HCT116 (cell line): ENCODE measurements around the gene COPS3. TPM values are rescaled to one million over a fixed set of nuclear protein-coding genes. Genes with fewer than 3 reads are reported as not detected.

ENCODE experiments used
- ATAC-seq: fragments of 200-7000 bp; cut with Tn5 transposase; 2 replicates; pipeline ENCODE4 v1.9.1; 2020; ENCODE audit warnings: mild to moderate bottlenecking, moderate library complexity
- BruUV-seq: library from RNA; stranded (reverse); fragments of 400-500 nt; replicated peaks from 2 replicates; lab custom pipeline; 2021; lab: Mats Ljungman, UMichigan
- CTCF ChIA-PET: fragments of 300-600 bp; sonication (Branson Sonifier 250); formaldehyde crosslinking; loops from one replicate; lab custom pipeline; 2021; ENCODE audit warnings: antibody characterized with exemption; lab: Charles Lee
- POLR2A ChIA-PET: fragments of 300-600, 350-600 bp; sonication (Branson Sonifier 250); formaldehyde crosslinking; loops from one replicate; lab custom pipeline; 2021; ENCODE audit warnings: antibody characterized with exemption; lab: Charles Lee
- RAD21 ChIA-PET, 2 experiments: fragments of 300-600 bp; sonication (Branson Sonifier 250); formaldehyde crosslinking; loops; one replicate each; lab custom pipeline; 2023; ENCODE audit warnings: low total read pairs in 2 of 2; ENCODE audit not compliant: uncharacterized antibody in 2 of 2, unreplicated experiment in 2 of 2, low non-redundant PET in 1 of 2; lab: Charles Lee
- DNase-seq: peaks from one replicate; pipeline ENCODE4 v3.0.0-alpha.2; 2010; ENCODE audit warnings: low read depth, low spot score
- H2AFZ ChIP-seq: fragments of 200-600 bp; shearing (Covaris generic), sonication (generic); 2 replicates; pipeline ENCODE4 v1.6.1; 2017; ENCODE audit warnings: low read depth, mixed run types, mixed read lengths, antibody characterized with exemption, low read length; ENCODE audit not compliant: poor library complexity, severe bottlenecking
- H3K27ac ChIP-seq: 2 replicates; pipeline ENCODE4 v1.5.1; 2012; ENCODE audit warnings: low read depth, low read length
- H3K27me3 ChIP-seq: fragments of 200-600 bp; sonication (generic); 2 replicates; pipeline ENCODE4 v1.6.1; 2016; ENCODE audit warnings: mixed run types, low read length, mixed read lengths; ENCODE audit not compliant: insufficient read depth
- H3K36me3 ChIP-seq, 2 experiments: fragments of 200-500 bp in 1 of 2; fragments of 200-600 bp in 1 of 2; sonication (Bioruptor generic) in 1 of 2; sonication (generic) in 1 of 2; 2 replicates each; pipeline versions ENCODE4 v1.5.1 to v1.6.1; 2014 to 2016; ENCODE audit warnings: low read length in 2 of 2, inconsistent platforms in 1 of 2, mixed read lengths in 1 of 2, mixed run types in 1 of 2; ENCODE audit not compliant: insufficient read depth in 2 of 2, control insufficient read depth in 1 of 2
- H3K4me1 ChIP-seq, 2 experiments: fragments of 200-600 bp in 1 of 2; sonication (generic) in 1 of 2; 2 replicates each; pipeline versions ENCODE4 v1.5.1 to v1.6.1; 2012 to 2017; ENCODE audit warnings: low read length in 2 of 2, inconsistent platforms in 1 of 2, mild to moderate bottlenecking in 1 of 2, mixed read lengths in 1 of 2, mixed run types in 1 of 2, moderate library complexity in 1 of 2; ENCODE audit not compliant: insufficient read depth in 2 of 2, control insufficient read depth in 1 of 2
- H3K4me2 ChIP-seq: fragments of 200-600 bp; sonication (generic); 2 replicates; pipeline ENCODE4 v1.6.1; 2017; ENCODE audit warnings: mixed run types, low read length, mixed read lengths
- H3K4me3 ChIP-seq, 2 experiments: fragments of 200-600 bp in 1 of 2; sonication (generic) in 1 of 2; replicated peaks in 1 of 2; 2 replicates each; pipeline ENCODE4 v1.5.1; 2011 to 2016; ENCODE audit warnings: low read length in 2 of 2, control low read depth in 1 of 2, low read depth in 1 of 2, mild to moderate bottlenecking in 1 of 2, mixed read lengths in 1 of 2, mixed run types in 1 of 2
- H3K79me2 ChIP-seq: fragments of 200-600 bp; sonication (generic); 2 replicates; pipeline ENCODE4 v1.6.1; 2017; ENCODE audit warnings: mild to moderate bottlenecking, mixed run types, low read length, moderate library complexity, mixed read lengths; ENCODE audit not compliant: insufficient read depth
- H3K9ac ChIP-seq: fragments of 200-600 bp; sonication (generic); 2 replicates; pipeline ENCODE4 v1.6.1; 2016; ENCODE audit warnings: low read length, mixed read lengths
- H3K9me2 ChIP-seq: fragments of 200-600 bp; sonication (generic), shearing (Covaris generic); 2 replicates; pipeline ENCODE4 v1.6.1; 2017; ENCODE audit warnings: mixed run types, mild to moderate bottlenecking, moderate library complexity; ENCODE audit not compliant: insufficient read depth
- H3K9me3 ChIP-seq, 2 experiments: fragments of 200-500 bp in 1 of 2; fragments of 200-600 bp in 1 of 2; sonication (Bioruptor generic) in 1 of 2; sonication (generic) in 1 of 2; 2 replicates each; pipeline ENCODE4 v1.6.1; 2014 to 2017; ENCODE audit warnings: low read length in 2 of 2, mixed read lengths in 2 of 2, inconsistent platforms in 1 of 2, low read depth in 1 of 2, mild to moderate bottlenecking in 1 of 2, mixed run types in 1 of 2, moderate library complexity in 1 of 2; ENCODE audit not compliant: control insufficient read depth in 1 of 2, insufficient read depth in 1 of 2
- H4K20me1 ChIP-seq: fragments of 200-600 bp; sonication (generic), shearing (Covaris generic); 2 replicates; pipeline ENCODE4 v1.6.1; 2017; ENCODE audit warnings: mixed run types, mild to moderate bottlenecking, moderate library complexity; ENCODE audit not compliant: insufficient read depth
- EGR1 ChIP-seq: IDR thresholded peaks from 2 replicates; pipeline ENCODE4 v1.6.1; 2012; ENCODE audit warnings: low read depth
- EZH2phosphoT487 ChIP-seq: fragments of 200-600 bp; IDR thresholded peaks from 2 replicates; pipeline ENCODE4 v1.6.1; 2018; ENCODE audit warnings: antibody characterized with exemption, borderline replicate concordance
- MAX ChIP-seq: IDR thresholded peaks from 2 replicates; pipeline ENCODE4 v1.6.1; 2012
- SP1 ChIP-seq: IDR thresholded peaks from 2 replicates; pipeline ENCODE4 v1.6.1; 2012; ENCODE audit warnings: low read depth
- ZNF274 ChIP-seq: fragments of 200-500 bp; sonication (Bioruptor generic); IDR thresholded peaks from 2 replicates; pipeline ENCODE4 v1.6.1; 2014; ENCODE audit warnings: mild to moderate bottlenecking, low read depth, low read length, inconsistent platforms
- intact Hi-C: fragments of 100-400 bp; cut with micrococcal nuclease; formaldehyde crosslinking; loops from 2 replicates; pipeline ENCODE4 v1.10.0; 2022
- total RNA-seq: library from RNA; stranded (reverse); gene quantifications from one replicate; pipeline ENCODE4 v1.2.1, GENCODE V29; 2021; ENCODE audit not compliant: unreplicated experiment
- TF ChIP-seq, protein P1 (sequence below): IDR thresholded peaks from 2 replicates; pipeline ENCODE4 v1.6.1; 2012; ENCODE audit warnings: low read depth

COPS3 gene
- total RNA-seq, 1 experiment from 2014 or later = 99.0 TPM

GRCh38 chr17:17227608-17228520, 53.2 kb downstream of the COPS3 start:
- no peak overlapping the region for H3K4me3 ChIP-seq
- peaks cover 23 to 35% of the 10 kb centered on the region in 2 experiments for H3K36me3 ChIP-seq
- CTCF ChIA-PET = no interaction called here
- H3K79me2 ChIP-seq = no peaks in the 10 kb centered on the region; the same call in 1 of the 2 replicates
- H3K9me2 ChIP-seq = no peaks in the 10 kb centered on the region
- H3K9ac ChIP-seq = no peak overlapping the region
- POLR2A ChIA-PET = no interaction called here
- TF ChIP-seq SP1 = no peak
- no peak for TF ChIP-seq EZH2phosphoT487
- TF ChIP-seq EGR1 = no peak
- TF ChIP-seq MAX = no peak
- TF ChIP-seq, protein P1, sequence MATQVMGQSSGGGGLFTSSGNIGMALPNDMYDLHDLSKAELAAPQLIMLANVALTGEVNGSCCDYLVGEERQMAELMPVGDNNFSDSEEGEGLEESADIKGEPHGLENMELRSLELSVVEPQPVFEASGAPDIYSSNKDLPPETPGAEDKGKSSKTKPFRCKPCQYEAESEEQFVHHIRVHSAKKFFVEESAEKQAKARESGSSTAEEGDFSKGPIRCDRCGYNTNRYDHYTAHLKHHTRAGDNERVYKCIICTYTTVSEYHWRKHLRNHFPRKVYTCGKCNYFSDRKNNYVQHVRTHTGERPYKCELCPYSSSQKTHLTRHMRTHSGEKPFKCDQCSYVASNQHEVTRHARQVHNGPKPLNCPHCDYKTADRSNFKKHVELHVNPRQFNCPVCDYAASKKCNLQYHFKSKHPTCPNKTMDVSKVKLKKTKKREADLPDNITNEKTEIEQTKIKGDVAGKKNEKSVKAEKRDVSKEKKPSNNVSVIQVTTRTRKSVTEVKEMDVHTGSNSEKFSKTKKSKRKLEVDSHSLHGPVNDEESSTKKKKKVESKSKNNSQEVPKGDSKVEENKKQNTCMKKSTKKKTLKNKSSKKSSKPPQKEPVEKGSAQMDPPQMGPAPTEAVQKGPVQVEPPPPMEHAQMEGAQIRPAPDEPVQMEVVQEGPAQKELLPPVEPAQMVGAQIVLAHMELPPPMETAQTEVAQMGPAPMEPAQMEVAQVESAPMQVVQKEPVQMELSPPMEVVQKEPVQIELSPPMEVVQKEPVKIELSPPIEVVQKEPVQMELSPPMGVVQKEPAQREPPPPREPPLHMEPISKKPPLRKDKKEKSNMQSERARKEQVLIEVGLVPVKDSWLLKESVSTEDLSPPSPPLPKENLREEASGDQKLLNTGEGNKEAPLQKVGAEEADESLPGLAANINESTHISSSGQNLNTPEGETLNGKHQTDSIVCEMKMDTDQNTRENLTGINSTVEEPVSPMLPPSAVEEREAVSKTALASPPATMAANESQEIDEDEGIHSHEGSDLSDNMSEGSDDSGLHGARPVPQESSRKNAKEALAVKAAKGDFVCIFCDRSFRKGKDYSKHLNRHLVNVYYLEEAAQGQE = no peak
- TF ChIP-seq ZNF274 = no peak
- no peaks in the 10 kb centered on the region for H3K27me3 ChIP-seq
- no peak overlapping the region for H2AFZ ChIP-seq
- H4K20me1 ChIP-seq = no peaks in the 10 kb centered on the region
- H3K27ac ChIP-seq = no peak overlapping the region
- intact Hi-C loops = no loop called here
- DNase-seq (no peak), ATAC-seq (no peak)
- no TSS peak for BruUV-seq
- no peaks in the 10 kb centered on the region for H3K9me3 ChIP-seq
- H3K4me2 ChIP-seq = no peak overlapping the region
- RAD21 ChIA-PET = no interaction called here
- no peaks in the 10 kb centered on the region for H3K4me1 ChIP-seq
